ENCODE results near the gene CLIC5.

- TF ChIP-seq POLR2A (IDR thresholded peaks at IDR 0.05; ENCODE audit: low read length) (no peak), GATA1 (IDR thresholded peaks at IDR 0.05; ENCODE audit: low read depth, low read length) (no peak)
These were observed 114.6 kb downstream of the CLIC5 start for GRCh38 chr6:45900808-45901752.
